ENCODE measurements around the gene PRDM15. TPM values are rescaled to one million over a fixed set of nuclear protein-coding genes. Genes with fewer than 3 reads are reported as not detected.

PRDM15 gene
- total and polyA plus RNA-seq, 5 donors from 2014 or later = 0.75 to 13.2 (median 1.7) TPM

DNA sequence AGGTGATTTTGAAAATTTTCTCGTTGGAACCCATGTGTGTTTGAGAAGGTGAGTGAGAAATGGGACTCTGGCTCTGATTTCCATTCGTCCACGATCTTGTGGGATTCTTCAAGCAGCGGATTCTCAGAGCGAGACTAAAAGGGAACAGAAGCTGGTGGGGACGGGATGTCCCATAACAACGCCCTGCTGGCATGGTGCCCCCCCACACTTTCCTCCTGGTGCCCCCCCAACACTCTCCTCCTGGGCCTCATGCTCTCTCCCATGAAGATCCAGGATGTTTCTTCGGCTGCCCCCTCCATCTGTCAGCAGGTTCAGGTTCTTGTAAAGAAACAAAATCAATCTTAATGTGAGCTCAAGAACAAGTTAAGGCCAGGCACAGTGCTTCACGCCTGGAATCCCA lies 29.1 kb downstream of the PRDM15 start:
- Mint-ChIP-seq H3K4me1 (no peaks in the 10 kb centered on the region), H3K4me3 (no peak overlapping the region), H3K27me3 (no peaks in the 10 kb centered on the region), H3K9me3 (no peaks in the 10 kb centered on the region), H3K27ac (no peak overlapping the region), H3K36me3 (peaks cover 35% of the 10 kb centered on the region)
- Histone ChIP-seq H3K4me3 (ENCODE audit: low read depth, low read length) (no peak overlapping the region), H3K36me3 (ENCODE audit: control insufficient read depth, insufficient read depth, low read length) (peaks cover 32% of the 10 kb centered on the region), H3K4me1 (ENCODE audit: control insufficient read depth, insufficient read depth, low read length, poor library complexity, severe bottlenecking) (no peaks in the 10 kb centered on the region), H3K27ac (ENCODE audit: insufficient read depth, low read length, poor library complexity, severe bottlenecking) (no peak overlapping the region), H3K27me3 (ENCODE audit: control insufficient read depth, insufficient read depth, low read length) (no peaks in the 10 kb centered on the region), H3K9me3 (ENCODE audit: control insufficient read depth in 2 of 2, low read length in 2 of 2) (no peaks in the 10 kb centered on the region)
- DNase-seq = no peak
- no peak for ATAC-seq (ENCODE audit: low read depth in 2 of 2)

GRCh38 chr21:41848958-41849580 lies 30.1 kb downstream of the PRDM15 start:
- no peak overlapping the region for H3K4me3 Mint-ChIP-seq
- H3K27ac Mint-ChIP-seq = no peak overlapping the region
- no peak for DNase-seq
- Histone ChIP-seq H3K36me3 (ENCODE audit: control insufficient read depth, insufficient read depth, low read length) (peaks cover 22% of the 10 kb centered on the region), H3K27ac (ENCODE audit: insufficient read depth, low read length, poor library complexity, severe bottlenecking) (no peak overlapping the region), H3K9me3 (ENCODE audit: control insufficient read depth in 2 of 2, low read length in 2 of 2) (no peaks in the 10 kb centered on the region), H3K4me3 (ENCODE audit: low read depth, low read length) (no peak overlapping the region), H3K4me1 (ENCODE audit: control insufficient read depth, insufficient read depth, low read length, poor library complexity, severe bottlenecking) (no peaks in the 10 kb centered on the region), H3K27me3 (ENCODE audit: control insufficient read depth, insufficient read depth, low read length) (no peaks in the 10 kb centered on the region)
- H3K27me3 Mint-ChIP-seq = no peaks in the 10 kb centered on the region
- no peaks in the 10 kb centered on the region for H3K4me1 Mint-ChIP-seq
- peaks cover 28% of the 10 kb centered on the region for H3K36me3 Mint-ChIP-seq
- no peaks in the 10 kb centered on the region for H3K9me3 Mint-ChIP-seq
- ATAC-seq (ENCODE audit: low read depth in 2 of 2) = no peak

DNA sequence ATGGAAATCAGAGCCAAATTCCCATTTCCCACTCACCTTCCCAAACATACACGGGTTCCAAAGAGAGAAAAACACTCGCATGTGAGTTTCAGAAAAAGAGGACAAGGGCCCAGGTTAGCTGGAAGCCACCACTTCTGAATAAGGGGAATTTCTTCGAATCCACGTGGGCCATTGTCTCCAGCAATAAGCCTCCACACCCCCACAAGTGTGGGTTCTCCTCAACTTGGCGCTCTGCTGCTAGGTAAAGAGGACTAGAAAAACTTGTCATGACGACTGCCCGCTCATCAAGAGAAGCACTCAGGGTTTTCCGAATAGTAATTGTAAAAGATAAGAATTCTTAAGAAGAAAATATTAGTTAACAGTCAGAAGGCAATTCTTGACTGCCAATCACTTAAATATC lies 30.6 kb downstream of the PRDM15 start:
- no peak overlapping the region for H3K27ac Mint-ChIP-seq

GRCh38 chr21:41847066-41847804 lies 31.9 kb downstream of the PRDM15 start:
- DNase-seq (no peak), ATAC-seq (ENCODE audit: low read depth in 2 of 2) (no peak)
- Histone ChIP-seq H3K27me3 (ENCODE audit: control insufficient read depth, insufficient read depth, low read length) (no peaks in the 10 kb centered on the region), H3K4me3 (ENCODE audit: low read depth, low read length) (no peak overlapping the region), H3K36me3 (ENCODE audit: control insufficient read depth, insufficient read depth, low read length) (peaks cover 11% of the 10 kb centered on the region), H3K4me1 (ENCODE audit: control insufficient read depth, insufficient read depth, low read length, poor library complexity, severe bottlenecking) (no peaks in the 10 kb centered on the region), H3K9me3 (ENCODE audit: control insufficient read depth in 2 of 2, low read length in 2 of 2) (no peaks in the 10 kb centered on the region), H3K27ac (ENCODE audit: insufficient read depth, low read length, poor library complexity, severe bottlenecking) (no peak overlapping the region)
- Mint-ChIP-seq H3K27ac (no peak overlapping the region), H3K27me3 (no peaks in the 10 kb centered on the region), H3K9me3 (no peaks in the 10 kb centered on the region), H3K36me3 (peaks cover 24% of the 10 kb centered on the region), H3K4me3 (no peak overlapping the region), H3K4me1 (peaks cover 0 to 1% (median 0%) of the 10 kb centered on the region in 4 donors)

More for the DNA sequence above, 30.6 kb downstream of the PRDM15 start:
- ATAC-seq (ENCODE audit: low read depth in 2 of 2) (no peak), DNase-seq (no peak)
- no peaks in the 10 kb centered on the region for H3K4me1 Mint-ChIP-seq
- Histone ChIP-seq H3K4me3 (ENCODE audit: low read depth, low read length) (no peak overlapping the region), H3K9me3 (ENCODE audit: control insufficient read depth in 2 of 2, low read length in 2 of 2) (no peaks in the 10 kb centered on the region), H3K27ac (ENCODE audit: insufficient read depth, low read length, poor library complexity, severe bottlenecking) (no peak overlapping the region), H3K27me3 (ENCODE audit: control insufficient read depth, insufficient read depth, low read length) (no peaks in the 10 kb centered on the region), H3K4me1 (ENCODE audit: control insufficient read depth, insufficient read depth, low read length, poor library complexity, severe bottlenecking) (no peaks in the 10 kb centered on the region), H3K36me3 (ENCODE audit: control insufficient read depth, insufficient read depth, low read length) (peaks cover 17% of the 10 kb centered on the region)
- H3K36me3 Mint-ChIP-seq = peaks cover 25% of the 10 kb centered on the region
- no peaks in the 10 kb centered on the region for H3K9me3 Mint-ChIP-seq
- H3K4me3 Mint-ChIP-seq = no peak overlapping the region
- H3K27me3 Mint-ChIP-seq = no peaks in the 10 kb centered on the region

- H3K9me3 ChIP-seq (ENCODE audit: control insufficient read depth in 2 of 2, low read length in 2 of 2) = no peaks in the 10 kb centered on the region
- H3K4me1 Mint-ChIP-seq = peaks cover 0 to 8% (median 0%) of the 10 kb centered on the region in 4 donors
- no peak for ATAC-seq (ENCODE audit: low read depth in 2 of 2)
- no peak overlapping the region for H3K4me3 ChIP-seq (ENCODE audit: low read depth, low read length)
- no peak overlapping the region for H3K27ac ChIP-seq (ENCODE audit: insufficient read depth, low read length, poor library complexity, severe bottlenecking)
- no peaks in the 10 kb centered on the region for H3K9me3 Mint-ChIP-seq
- H3K36me3 Mint-ChIP-seq = peaks cover 31% of the 10 kb centered on the region
- H3K27me3 ChIP-seq (ENCODE audit: control insufficient read depth, insufficient read depth, low read length) = no peaks in the 10 kb centered on the region
- no peak overlapping the region for H3K27ac Mint-ChIP-seq
- no peak for DNase-seq
- H3K27me3 Mint-ChIP-seq = no peaks in the 10 kb centered on the region
- no peak overlapping the region for H3K4me3 Mint-ChIP-seq
- peaks cover 4% of the 10 kb centered on the region for H3K36me3 ChIP-seq (ENCODE audit: control insufficient read depth, insufficient read depth, low read length)
- H3K4me1 ChIP-seq (ENCODE audit: control insufficient read depth, insufficient read depth, low read length, poor library complexity, severe bottlenecking) = no peaks in the 10 kb centered on the region
Measured at GRCh38 chr21:41846536-41846935, 32.6 kb downstream of the PRDM15 start.

DNA sequence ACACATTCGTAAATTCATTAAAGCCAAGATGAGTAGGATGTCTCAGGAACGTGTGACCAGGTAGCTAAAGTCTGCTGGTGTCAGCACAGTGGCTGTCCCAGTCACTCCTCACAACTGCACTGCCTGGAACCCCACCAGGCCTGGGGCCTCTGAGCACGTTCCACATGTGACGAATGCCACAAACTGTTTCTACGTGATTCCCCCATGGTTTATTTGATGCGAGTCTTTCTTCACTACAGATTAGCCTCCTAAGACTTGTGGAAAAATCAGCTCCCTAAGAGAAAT lies 33.2 kb downstream of the PRDM15 start:
- Mint-ChIP-seq H3K9me3 (peaks cover 0 to 4% (median 0%) of the 10 kb centered on the region in 7 donors), H3K36me3 (peaks cover 37% of the 10 kb centered on the region), H3K4me1 (peaks cover 0 to 14% (median 0%) of the 10 kb centered on the region in 4 donors), H3K4me3 (no peak overlapping the region), H3K27ac (no peak overlapping the region), H3K27me3 (no peaks in the 10 kb centered on the region)
- Histone ChIP-seq H3K27me3 (ENCODE audit: control insufficient read depth, insufficient read depth, low read length) (no peaks in the 10 kb centered on the region), H3K36me3 (ENCODE audit: control insufficient read depth, insufficient read depth, low read length) (peaks cover 5% of the 10 kb centered on the region), H3K4me1 (ENCODE audit: control insufficient read depth, insufficient read depth, low read length, poor library complexity, severe bottlenecking) (no peaks in the 10 kb centered on the region), H3K4me3 (ENCODE audit: low read depth, low read length) (no peak overlapping the region), H3K27ac (ENCODE audit: insufficient read depth, low read length, poor library complexity, severe bottlenecking) (no peak overlapping the region), H3K9me3 (ENCODE audit: control insufficient read depth in 2 of 2, low read length in 2 of 2) (peaks cover 0 to 2% of the 10 kb centered on the region in 2 experiments)
- no peak for DNase-seq
- ATAC-seq (ENCODE audit: low read depth in 2 of 2) = no peak

GRCh38 chr21:41845310-41846032 lies 33.7 kb downstream of the PRDM15 start:
- Mint-ChIP-seq H3K27me3 (no peaks in the 10 kb centered on the region), H3K4me1 (peaks cover 0 to 18% (median 0%) of the 10 kb centered on the region in 4 donors), H3K36me3 (peaks cover 37% of the 10 kb centered on the region), H3K9me3 (peaks cover 0 to 7% (median 2%) of the 10 kb centered on the region in 7 donors), H3K4me3 (no peak overlapping the region), H3K27ac (no peak overlapping the region)
- Histone ChIP-seq H3K27me3 (ENCODE audit: control insufficient read depth, insufficient read depth, low read length) (no peaks in the 10 kb centered on the region), H3K27ac (ENCODE audit: insufficient read depth, low read length, poor library complexity, severe bottlenecking) (no peak overlapping the region), H3K9me3 (ENCODE audit: control insufficient read depth in 2 of 2, low read length in 2 of 2) (peaks cover 0 to 4% of the 10 kb centered on the region in 2 experiments), H3K36me3 (ENCODE audit: control insufficient read depth, insufficient read depth, low read length) (peaks cover 5% of the 10 kb centered on the region), H3K4me3 (ENCODE audit: low read depth, low read length) (no peak overlapping the region), H3K4me1 (ENCODE audit: control insufficient read depth, insufficient read depth, low read length, poor library complexity, severe bottlenecking) (no peaks in the 10 kb centered on the region)
- no peak for DNase-seq
- no peak for ATAC-seq (ENCODE audit: low read depth in 2 of 2)

Measured in CD4-positive, CD25-positive, alpha-beta regulatory T cell (primary cell).